ENCODE results near the gene PRRT2. TPM values are rescaled to one million over a fixed set of nuclear protein-coding genes. Genes with fewer than 3 reads are reported as not detected.
"Not testable (repeated sequence)": the region's sequence is repeated elsewhere in the genome, so short reads cannot be mapped to it uniquely, and the experiment has no call there.

PRRT2 gene
- total RNA-seq, 6 experiments from 2014 or later, result 0.15 to 0.98 (median 0.51) TPM; not detected in 2

DNA sequence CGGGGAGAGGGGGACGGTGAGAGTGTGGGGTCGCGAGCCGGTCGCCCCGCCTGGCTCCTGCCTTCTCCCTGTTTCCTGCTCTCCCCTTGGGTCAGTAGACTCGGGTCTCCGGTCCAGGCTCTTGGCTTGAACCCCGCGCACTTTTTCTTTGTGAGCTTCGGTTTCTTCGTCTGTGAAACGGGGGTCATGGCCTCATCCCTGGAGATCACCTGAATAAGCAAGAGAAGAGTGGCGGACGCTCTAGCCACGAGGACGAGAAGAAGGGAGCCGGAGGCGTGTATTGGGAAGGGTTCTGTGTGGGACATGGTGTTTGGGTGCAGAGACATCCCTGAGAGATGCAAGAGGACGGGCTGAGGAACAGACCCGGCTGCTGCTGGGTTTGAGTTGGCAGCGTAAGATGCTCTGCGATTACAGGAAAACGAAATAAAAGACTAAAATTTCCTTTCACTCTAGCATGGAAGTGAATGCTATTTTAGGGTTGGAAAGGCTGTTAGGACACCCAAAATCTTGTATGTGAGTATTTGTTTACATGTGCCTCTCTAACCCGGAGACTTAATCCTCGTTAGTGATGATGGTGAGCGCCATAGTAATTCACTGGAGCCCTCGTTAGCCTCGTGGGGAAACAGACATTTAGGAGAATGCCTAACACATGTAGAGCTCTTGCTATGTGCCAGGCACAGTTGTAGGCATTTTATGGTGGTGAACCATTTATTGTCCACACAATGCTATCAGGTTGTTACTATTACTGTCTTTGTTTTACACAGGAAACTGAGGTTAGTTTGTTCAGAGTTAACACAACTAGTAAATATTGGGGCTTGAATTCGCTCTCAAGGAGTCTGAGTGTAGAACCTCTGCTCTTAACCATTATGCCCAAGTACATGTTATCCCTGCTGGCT lies 20.8 kb upstream of the PRRT2 start:
- intact Hi-C loops (cut with DNase I), result no loop called here
- Histone ChIP-seq H3K27me3 (no peaks in the 10 kb centered on the region), H3K36me3 (no peaks in the 10 kb centered on the region), H3K27ac (peak overlapping the region in 2 of 3 donors; percentile 21 to 45), H3K4me3 (peak overlapping the region; percentile 83 to 93 (median 90)), H3K9me3 (no peaks in the 10 kb centered on the region), H3K4me1 (peaks cover 0 to 15% (median 4%) of the 10 kb centered on the region in 4 donors)
- DNase-seq (no peak), ATAC-seq (no peak)
- TF ChIP-seq POLR2A (IDR thresholded peaks at IDR 0.05), result no peak
- TF ChIP-seq, protein P1, sequence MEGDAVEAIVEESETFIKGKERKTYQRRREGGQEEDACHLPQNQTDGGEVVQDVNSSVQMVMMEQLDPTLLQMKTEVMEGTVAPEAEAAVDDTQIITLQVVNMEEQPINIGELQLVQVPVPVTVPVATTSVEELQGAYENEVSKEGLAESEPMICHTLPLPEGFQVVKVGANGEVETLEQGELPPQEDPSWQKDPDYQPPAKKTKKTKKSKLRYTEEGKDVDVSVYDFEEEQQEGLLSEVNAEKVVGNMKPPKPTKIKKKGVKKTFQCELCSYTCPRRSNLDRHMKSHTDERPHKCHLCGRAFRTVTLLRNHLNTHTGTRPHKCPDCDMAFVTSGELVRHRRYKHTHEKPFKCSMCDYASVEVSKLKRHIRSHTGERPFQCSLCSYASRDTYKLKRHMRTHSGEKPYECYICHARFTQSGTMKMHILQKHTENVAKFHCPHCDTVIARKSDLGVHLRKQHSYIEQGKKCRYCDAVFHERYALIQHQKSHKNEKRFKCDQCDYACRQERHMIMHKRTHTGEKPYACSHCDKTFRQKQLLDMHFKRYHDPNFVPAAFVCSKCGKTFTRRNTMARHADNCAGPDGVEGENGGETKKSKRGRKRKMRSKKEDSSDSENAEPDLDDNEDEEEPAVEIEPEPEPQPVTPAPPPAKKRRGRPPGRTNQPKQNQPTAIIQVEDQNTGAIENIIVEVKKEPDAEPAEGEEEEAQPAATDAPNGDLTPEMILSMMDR (IDR thresholded peaks at IDR 0.05), result no peak
- 5% methylated on average over 16 of the region's 31 CpGs for WGBS (ENCODE audit: insufficient coverage, low coverage, low lambda C conversion rate, missing lambda C conversion rate)

DNA sequence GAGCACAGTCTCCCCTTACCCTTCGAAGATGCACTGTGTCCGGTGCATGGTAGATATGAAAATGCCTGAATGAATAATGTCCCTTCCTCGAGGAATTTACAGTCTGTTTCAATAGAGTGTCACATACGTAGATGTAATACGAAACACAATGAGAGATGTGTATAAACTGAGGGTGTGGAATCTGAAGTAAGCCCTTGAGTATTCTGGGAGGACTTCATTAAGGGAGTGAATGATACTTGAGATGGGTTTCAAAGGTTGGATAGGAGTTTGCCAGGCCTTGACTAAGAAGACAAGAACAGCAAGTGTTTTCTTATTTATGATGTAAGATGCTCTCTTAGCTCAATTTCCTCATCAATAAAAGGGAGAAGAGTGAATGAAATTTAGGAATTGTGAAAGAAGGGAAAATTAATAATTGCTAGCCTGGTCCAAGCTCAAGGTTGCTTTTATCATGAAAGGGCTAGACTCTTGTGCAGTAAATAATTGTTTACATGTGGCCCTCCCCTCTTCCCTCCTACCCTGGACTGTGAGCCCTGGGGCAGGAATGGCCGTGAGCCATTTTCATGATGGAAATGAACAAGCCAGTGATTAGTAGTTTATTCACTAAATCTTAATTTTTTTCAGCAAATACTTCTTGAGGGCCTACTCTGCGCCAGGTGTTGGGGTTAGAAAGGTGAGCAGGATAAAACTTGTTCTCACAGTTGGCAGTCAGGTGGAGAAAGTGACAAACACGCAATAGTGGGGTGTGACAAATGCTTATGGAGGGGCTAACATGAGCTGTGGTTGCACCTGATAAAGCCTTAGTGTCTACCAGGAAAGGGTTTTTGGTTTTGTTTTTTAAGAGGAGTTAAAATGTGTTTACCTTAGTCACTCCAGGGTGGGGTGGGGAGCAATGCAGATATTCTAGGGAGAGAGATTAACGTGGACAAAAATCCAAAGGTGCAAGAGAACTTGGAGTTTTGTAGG lies 19.9 kb upstream of the PRRT2 start:
- Histone ChIP-seq H3K9me3 (no peaks in the 10 kb centered on the region), H3K36me3 (no peaks in the 10 kb centered on the region), H3K4me1 (peaks cover 0 to 15% (median 4%) of the 10 kb centered on the region in 4 donors), H3K27ac (no peak overlapping the region), H3K4me3 (no peak overlapping the region), H3K27me3 (no peaks in the 10 kb centered on the region)
- ATAC-seq, result no peak
- WGBS (ENCODE audit: insufficient coverage, low coverage, low lambda C conversion rate, missing lambda C conversion rate), result 68% methylated on average over 9 of the region's 9 CpGs
- no peak for DNase-seq
- intact Hi-C loops (cut with DNase I), result no loop called here
- TF ChIP-seq, protein P1 (IDR thresholded peaks at IDR 0.05), result no peak
- no peak for TF ChIP-seq POLR2A (IDR thresholded peaks at IDR 0.05)

DNA sequence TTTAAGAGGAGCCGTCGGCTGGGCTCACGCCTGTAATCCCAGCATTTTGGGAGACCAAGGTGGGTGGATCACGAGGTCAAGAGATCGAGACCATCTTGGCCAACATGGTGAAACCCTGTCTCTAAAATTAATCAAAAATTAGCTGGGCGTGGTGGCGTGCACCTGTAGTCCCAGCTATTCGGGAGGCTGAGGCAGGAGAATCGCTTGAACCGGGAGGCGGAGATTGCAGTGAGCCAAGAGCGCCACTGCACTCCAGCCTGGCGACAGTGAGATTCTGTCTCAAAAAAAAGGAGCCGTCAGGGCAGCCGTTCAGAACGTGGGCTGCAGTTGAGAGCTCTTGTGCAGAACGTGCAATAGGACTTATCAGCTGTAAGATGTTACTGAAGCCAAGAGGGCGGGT lies 18.8 kb upstream of the PRRT2 start:
- DNase-seq; ATAC-seq; H3K9me3 ChIP-seq; H3K27me3 ChIP-seq; H3K4me3 ChIP-seq; H3K27ac ChIP-seq; H3K36me3 ChIP-seq; intact Hi-C loops (cut with DNase I): not testable (repeated sequence)
- peaks cover 0 to 15% (median 4%) of the 10 kb centered on the region in 4 donors for H3K4me1 ChIP-seq
- WGBS (ENCODE audit: insufficient coverage, low coverage, low lambda C conversion rate, missing lambda C conversion rate), result 92% methylated on average over 16 of the region's 18 CpGs

DNA sequence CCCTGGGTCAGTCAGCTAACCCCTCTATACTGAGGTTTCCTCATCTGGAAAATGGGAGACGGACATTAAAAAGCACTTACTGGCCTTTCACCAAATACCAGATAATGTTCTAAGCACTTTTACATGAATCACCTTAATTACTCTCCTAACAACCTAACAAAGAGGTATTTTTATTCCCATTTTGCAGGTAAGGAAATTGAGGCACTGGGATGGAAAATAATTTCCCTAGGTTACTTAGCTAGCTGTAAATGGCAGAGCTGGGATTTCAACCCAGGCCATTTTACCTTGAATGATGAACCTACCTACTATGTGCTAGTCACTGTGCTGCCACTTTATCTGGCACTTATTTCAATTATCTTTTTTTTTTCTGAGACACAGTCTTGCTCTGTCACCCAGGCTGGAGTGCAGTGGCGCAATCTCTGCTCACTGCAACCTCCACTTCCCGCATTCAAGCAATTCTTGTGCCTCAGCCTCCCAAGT lies 17.7 kb upstream of the PRRT2 start:
- DNase-seq, result no peak
- Histone ChIP-seq H3K36me3 (peaks cover 0 to 6% (median 0%) of the 10 kb centered on the region in 4 donors), H3K27ac (no peak overlapping the region), H3K9me3 (no peaks in the 10 kb centered on the region), H3K27me3 (no peaks in the 10 kb centered on the region), H3K4me1 (peaks cover 0 to 15% (median 4%) of the 10 kb centered on the region in 4 donors), H3K4me3 (no peak overlapping the region)
- ATAC-seq, result no peak
- TF ChIP-seq, protein P1 (IDR thresholded peaks at IDR 0.05), result no peak
- no peak for TF ChIP-seq POLR2A (IDR thresholded peaks at IDR 0.05)
- 96% methylated on average over 3 of the region's 3 CpGs for WGBS (ENCODE audit: insufficient coverage, low coverage, low lambda C conversion rate, missing lambda C conversion rate)
- intact Hi-C loops (cut with DNase I), result no loop called here

Measured in right lobe of liver (tissue), 6 donors.